ENCODE measurements around the gene POLG.

DNA sequence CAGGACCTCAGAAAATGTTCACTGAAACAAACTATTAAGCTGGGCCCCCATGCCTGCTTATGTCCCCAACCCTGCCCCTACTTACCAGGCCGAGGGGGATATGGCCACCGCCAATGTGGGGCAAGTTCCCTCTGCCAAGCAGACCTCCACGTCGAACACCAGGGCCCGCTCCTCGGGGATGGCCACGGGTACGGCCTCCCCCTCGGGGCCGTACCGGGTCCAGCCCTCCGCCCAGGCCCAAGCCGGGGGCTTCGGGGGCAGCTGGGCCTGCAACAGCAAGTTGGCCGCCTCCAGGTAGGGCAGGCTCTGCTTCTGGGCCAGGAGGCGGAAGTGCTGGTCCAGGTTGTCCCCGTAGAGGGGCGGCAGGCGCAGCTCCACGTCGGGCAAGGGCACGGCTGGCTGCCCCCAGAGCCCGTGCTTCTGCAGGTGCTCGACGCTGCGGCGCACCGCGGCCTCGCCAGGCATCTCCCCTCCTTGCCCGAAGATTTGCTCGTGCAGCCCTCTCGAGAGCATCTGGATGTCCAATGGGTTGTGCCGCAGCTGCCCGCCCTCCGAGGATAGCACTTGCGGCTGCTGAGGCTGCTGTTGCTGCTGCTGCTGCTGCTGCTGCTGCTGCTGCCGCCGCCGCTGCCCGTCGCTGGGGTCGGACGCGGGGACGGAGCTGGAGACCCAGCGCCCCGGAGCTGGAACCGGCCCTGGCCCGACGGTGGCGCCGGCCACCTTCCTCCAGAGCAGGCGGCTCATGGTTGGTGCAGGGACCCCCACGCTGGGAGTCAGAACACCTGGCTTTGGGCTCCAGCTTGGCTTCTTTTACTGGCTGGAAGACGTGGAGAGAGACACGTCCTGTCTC, 1.4 kb downstream of the POLG start:
- TF ChIP-seq, protein P1, sequence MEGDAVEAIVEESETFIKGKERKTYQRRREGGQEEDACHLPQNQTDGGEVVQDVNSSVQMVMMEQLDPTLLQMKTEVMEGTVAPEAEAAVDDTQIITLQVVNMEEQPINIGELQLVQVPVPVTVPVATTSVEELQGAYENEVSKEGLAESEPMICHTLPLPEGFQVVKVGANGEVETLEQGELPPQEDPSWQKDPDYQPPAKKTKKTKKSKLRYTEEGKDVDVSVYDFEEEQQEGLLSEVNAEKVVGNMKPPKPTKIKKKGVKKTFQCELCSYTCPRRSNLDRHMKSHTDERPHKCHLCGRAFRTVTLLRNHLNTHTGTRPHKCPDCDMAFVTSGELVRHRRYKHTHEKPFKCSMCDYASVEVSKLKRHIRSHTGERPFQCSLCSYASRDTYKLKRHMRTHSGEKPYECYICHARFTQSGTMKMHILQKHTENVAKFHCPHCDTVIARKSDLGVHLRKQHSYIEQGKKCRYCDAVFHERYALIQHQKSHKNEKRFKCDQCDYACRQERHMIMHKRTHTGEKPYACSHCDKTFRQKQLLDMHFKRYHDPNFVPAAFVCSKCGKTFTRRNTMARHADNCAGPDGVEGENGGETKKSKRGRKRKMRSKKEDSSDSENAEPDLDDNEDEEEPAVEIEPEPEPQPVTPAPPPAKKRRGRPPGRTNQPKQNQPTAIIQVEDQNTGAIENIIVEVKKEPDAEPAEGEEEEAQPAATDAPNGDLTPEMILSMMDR (IDR thresholded peaks at IDR 0.05), result no peak
- no peak for TF ChIP-seq EZH2 (IDR thresholded peaks at IDR 0.05; ENCODE audit: borderline replicate concordance, insufficient read depth, low read depth, low read length, poor library complexity, severe bottlenecking)

Data from B cell (primary cell).